IPS DF 19.7 (cell line): ENCODE measurements around the gene LRMDA.

Source experiments
- DNase-seq: peaks from one replicate; pipeline ENCODE4 v3.0.0-alpha.2; 2013; ENCODE audit warnings: low read depth, low spot score

Gene LRMDA

DNA sequence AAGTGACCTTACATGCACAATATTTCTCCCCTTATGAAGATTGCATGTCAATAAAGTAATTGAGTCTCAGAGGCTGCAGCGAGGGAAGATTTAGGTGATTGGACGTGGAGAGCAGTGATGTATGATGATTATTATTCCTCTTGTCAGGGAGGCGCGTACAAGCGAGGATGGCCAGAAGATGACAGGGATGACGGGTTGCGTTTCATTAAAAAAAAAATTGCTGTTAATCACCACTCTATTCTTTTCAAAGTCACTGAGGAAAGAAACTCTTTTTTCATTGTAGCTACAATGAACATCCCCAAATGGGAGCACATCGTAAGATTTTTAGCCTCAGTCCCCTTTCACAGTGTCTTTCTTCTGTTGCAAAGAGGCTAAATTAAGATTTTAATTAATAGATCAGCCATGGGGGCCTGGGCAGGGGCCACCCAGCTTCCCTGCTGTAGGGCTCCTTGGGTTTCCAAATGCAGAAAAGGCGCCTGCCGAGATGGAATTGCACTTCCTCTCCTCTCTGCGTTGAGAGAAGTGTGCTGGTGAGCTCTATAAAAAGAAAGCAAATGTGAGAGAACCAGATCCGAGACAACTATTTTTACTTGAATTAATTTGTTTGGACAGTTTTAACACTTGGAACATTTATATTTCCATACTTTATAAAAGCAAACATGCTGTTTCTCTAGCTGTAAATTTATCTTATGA is 998.1 kb downstream of the LRMDA start:
- DNase-seq = no peak

DNA sequence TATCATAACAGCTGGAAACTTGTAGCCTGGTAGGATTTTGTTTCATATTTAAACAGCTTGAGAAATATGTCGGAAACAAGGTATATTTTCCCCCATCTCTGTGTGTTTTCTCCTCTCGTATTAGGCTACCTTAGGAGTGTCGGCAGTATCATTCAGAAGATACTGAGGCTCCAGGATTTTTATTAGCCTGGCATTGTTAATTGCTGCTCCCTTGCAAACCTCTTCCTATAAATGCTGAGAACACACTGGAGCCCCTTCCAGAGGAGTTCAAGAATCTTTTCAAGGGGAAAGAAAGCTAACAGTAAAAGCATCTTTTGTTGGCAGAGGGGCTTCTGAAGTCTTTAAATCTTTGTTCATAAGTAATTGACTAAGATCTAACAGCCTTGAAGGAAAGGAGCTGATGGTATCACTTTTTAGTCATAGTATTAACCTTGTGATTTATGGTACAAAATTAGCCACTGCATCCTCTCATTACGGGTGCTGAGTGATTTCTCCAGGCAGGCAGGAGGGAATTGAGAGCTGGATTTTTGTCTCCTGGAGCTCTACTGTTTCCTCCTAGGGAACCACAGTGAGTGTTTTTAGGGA is 998.7 kb downstream of the LRMDA start:
- DNase-seq = no peak

DNA sequence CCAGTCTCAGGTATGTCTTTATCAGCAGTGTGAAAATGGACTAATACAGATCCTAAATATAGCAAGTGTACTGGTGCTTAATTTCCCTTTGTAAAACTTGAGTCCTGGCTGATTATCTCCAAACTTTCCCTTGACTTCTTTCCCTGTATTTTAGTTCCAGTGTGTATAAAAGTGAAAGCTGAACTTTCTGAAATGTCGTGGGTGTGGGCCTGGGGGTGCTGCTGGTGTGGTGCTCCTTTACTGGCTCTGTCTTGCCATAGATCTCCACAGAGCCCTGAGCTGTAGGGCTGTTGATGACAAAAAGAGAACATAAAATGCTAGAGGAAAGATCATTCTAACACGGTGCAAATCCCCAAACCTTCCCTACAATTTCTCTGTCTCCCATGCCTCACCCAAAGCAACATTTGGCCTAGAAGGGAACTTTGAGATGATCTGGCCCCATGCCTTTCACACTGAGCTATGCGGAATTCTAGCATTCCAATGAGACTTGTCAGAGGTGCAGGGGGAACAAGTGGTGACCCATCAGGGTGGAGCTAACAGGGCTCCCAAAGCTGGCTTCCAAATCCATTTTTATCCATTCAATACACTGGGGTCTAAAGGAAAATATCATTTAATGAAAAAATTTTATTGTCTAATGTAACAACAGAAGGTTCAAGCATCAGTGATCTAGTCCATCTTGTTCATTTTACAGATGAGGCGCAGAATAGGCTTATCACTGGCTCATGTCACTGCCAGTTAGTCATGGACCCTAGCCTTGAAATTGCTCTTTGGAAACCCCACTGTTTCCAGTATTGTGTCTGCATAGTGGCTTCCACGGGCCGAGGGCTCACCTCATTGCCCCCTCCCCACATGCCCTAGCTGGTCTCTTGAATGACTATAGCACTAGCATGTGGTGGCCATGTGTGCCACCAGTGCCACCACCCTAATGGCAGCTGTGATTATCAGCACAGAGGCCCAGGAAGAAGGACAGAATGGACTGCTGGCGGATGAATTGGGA is 1000.9 kb downstream of the LRMDA start:
- DNase-seq = no peak

DNA sequence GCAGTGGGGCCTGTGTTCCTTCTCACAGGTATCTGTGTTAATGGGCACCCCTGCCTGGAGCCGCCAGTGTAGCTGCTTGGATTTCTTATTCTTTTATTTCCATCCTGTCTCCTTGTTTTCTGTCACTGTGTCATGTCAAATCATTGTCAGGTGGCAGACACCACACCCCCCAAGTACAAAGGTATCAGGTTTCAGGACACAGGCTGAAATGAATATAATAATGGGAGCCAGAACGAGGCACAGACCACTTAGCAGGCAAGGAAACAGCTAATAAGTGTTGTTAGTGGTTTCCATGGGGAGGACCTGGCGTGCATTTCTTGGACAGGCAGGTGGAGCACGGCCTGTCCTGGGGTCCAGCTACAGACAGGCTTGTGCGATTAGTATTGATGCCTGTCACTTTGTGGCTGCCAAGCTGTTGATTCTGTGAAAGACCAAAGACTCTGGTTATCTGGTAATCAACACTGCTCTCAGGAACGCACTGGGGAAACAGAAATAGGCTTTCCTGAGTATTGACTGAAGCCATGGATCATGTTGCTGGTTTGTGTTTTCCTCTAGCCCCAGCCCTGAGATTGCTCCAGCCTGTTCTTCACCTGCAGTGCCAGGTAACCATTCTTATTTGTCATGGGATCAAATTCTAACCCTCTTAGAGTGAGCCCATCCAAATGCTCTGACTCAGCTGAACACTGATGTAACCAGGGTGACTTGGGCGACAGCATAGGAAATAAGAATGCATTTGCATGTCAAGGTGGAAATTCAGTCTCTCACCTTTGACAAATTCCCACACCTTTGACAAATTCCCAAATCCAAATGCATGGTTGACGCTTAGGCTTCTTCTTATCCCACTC is 1002.0 kb downstream of the LRMDA start:
- no peak for DNase-seq

GRCh38 chr10:76435157-76435556 is 1003.7 kb downstream of the LRMDA start:
- no peak for DNase-seq

- no peak for DNase-seq
Observed at GRCh38 chr10:76436401-76436811, 1005.0 kb downstream of the LRMDA start.

DNA sequence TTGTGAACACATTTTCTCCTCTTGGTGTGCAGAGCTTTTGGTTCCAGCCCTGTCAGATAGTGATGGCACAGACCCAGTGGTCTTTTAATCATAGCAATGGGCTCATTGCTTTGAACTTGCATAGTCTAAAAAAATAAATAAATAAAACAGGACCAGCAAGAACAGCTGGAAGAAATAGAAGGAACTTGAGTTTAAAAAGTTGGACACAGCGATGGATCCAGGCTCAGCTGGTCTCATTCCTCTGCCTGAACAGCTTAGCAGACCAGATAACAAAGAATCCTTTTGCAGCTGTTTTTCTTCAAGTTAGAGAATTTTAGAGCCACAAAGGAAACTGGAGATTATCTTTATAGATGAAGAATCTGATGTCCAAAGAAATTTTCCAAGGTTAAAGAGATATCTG is 1005.6 kb downstream of the LRMDA start:
- DNase-seq = no peak

GRCh38 chr10:76440426-76440825 is 1009.0 kb downstream of the LRMDA start:
- no peak for DNase-seq

DNA sequence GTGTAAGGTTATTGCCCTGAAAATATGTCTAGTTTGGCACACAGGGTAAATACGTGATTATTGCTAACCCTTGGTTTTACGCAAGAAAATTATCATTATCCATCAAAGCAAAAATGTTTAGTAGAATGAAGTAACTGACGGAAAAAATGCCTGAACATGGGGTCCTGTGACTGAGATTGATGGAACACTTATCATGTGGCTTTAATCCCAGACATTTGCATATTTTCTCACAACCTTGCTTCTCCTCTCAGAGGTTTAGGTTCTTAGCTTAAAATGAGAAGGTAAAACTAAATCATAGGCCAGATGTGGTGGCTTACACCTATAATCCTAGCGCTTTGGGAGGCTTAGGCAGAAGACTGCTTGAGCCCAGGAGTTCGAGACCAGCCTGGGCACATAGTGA is 1010.7 kb downstream of the LRMDA start:
- no peak for DNase-seq

DNA sequence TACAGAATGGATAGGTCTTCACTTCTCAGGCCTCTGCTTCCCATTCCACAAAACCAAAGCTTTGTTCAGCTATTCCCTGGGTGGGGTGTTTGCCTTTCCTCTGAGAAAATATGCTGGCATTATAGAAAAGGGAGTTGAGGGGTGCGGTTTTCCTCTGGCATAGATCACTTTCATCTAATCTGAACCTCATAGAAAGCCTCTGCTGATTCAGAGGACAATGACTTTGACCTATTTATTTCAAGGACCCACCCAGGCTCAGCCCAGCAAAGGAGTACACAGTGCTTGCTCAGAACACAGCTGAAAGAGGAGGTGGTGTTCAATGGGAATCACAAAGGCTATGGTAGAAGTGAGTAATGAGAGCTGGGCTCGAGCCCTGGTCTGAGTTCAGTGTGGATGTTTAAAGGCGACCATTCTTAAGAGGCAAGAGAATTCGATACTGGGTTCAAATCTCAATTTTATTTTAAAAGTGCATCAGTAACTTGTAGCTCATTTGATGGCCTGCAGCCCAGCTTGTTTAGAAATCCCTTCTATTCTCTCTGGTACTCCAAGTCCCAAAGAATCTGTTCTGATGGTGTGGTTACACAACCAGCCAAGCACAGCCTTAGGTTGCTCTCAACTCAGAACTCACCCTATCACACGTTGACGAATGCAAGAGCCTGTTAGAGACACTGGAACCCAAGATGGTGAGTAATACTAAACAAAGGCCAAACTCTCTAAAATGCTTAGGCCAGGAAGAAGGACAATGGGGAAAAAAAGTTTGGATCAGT is 1012.8 kb downstream of the LRMDA start:
- DNase-seq = no peak

DNA sequence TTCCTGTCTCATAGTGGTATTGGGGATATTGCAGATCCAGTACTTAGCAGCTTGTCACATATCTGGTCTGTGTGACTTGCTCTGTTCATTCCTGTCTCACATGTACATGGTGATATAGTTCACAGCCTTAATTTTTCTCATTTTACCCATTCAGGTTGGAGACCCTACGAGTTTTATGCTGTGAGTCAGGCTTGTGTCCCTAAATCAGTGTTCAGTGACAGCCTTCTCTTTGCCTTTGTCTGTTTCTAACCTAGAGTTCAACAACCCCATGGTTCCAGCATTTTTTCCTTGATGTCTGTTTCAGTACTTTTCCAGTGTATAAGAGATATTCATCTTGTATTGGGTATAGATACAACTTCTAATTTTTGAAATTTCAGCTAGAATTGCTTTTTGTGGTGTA is 1016.2 kb downstream of the LRMDA start:
- no peak for DNase-seq

GRCh38 chr10:76451911-76452310 is 1020.5 kb downstream of the LRMDA start:
- no peak for DNase-seq

DNA sequence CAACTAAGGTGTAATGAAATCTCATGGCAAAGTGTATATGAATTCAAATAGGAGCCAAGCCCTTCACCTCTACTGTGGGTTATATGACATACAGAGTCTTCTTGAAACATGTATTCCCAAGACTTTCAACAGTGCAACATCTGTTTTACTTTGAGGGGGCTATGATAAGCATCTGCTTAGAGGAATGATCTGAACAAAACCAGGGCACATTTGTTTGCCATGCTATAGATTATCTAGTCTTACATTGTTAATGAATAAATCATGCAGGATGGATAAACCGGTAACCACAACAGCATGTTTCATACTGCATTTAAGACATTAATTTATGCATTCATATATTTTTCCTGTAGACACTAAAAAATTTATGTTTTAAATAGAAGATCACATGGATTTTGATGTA is 1021.9 kb downstream of the LRMDA start:
- DNase-seq = no peak

DNA sequence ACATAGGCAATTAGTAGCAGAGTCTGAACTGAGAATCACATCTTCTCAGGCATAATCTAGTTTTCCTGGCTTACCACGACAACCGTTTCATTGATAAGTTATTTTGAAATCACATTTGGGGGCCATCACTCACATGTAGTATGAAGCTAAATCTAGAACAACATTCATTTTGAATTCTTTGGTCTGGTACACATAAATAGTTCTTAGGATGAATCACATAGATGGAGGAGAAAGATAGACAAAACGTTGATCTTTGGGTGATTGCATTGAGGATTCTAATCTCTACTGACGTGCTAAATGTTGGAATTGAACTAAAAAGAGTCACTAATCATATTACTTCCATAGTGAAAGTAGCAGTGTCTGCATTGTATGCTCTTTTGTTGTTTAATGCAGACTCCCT is 1022.6 kb downstream of the LRMDA start:
- no peak for DNase-seq

DNA sequence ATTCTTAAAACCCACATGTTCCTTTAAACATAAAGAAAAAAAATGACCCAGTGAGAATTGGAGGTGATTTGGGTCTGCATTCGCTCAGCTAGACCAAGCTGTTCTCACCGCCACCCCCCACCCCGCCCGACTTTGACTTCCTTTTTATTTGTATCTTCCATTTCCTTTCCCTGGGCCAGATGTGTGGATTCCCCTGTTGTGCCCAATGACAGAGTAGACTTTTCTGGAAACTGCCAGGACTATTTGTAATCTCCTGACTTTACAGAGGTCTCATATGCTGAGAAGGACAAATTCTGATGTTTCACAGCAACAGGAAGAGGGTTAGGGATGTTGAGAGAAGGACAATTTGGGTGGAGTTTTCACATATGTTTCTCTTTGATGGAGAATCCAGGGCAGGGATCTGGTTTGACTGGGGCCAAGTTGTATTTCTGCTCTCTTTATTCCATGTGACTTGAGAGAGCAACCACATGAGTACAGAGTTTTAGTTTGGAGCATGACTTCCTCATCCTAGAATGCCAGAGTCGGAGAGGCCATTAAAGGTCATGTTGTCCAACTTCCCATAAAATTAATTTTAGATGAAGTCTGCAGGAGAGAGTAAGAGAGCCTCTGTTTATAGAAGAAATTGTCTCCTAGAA is 1023.2 kb downstream of the LRMDA start:
- DNase-seq = no peak

DNA sequence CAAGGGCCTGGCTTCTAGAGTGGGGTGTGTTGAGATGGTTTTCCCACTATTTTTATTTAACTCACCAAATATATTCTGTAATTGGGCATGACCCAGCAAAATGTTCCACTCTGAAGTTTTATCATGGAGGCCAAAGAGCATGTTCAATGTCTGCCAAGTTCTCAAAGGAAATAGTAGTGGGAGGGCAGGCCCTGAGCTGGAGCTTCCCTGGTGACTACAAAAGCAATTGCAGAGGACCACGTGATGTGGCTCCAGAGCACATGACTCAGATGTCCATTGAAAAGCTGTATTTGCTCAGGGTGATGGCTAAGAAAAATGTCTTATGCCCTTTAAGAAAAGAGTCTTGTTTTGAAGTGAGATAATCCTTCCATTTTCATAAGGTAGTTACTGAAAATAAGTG is 1024.8 kb downstream of the LRMDA start:
- no peak for DNase-seq

GRCh38 chr10:76459016-76459730 is 1027.7 kb downstream of the LRMDA start:
- DNase-seq = no peak

DNA sequence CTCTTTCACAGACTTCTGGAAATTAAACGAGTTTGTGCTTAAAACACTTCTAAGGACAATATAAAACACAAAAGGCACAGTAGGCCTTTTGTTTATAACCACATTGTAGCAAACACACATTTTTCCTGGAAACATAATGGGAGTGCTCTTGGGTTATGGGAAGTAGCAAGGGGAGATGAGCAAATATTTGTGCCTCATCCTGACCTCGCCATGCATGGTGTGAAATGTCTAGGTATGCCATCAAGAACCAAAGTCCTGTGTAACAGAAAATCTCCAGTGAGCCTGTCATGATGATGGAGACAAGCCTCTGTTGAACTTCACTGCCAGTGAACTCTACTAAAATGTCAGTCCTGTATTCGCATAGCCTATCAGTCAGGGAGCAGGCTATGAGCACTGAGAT is 1029.6 kb downstream of the LRMDA start:
- DNase-seq = no peak

DNA sequence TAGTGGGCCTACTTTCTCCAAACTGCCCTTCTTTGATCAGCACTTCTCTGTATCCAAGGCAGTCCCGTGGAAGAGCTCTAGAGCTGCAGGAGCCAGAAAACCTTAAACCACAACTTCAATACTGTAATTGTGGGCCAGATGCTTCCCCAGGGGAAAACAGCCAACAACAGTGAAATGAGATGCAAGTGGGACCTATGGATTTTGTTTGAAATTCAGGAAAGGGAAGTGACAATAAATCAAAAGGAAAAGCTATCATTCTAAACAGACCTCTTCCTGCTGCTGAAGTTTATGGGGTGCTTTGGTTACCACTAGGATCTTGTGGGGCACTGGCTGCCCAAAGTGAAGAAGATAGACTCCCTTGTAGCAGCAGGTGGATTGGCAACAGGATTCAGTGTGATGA is 1031.7 kb downstream of the LRMDA start:
- DNase-seq = no peak
